Prostate gland (tissue), 2 donors: ENCODE data around the gene ANXA2. TPM values are rescaled to one million over a fixed set of nuclear protein-coding genes. Genes with fewer than 3 reads are reported as not detected.
"Not testable (repeated sequence)": the region's sequence is repeated elsewhere in the genome, so short reads cannot be mapped to it uniquely, and the experiment has no call there.

ENCODE experiments used
- DNase-seq: peaks from one replicate; pipeline ENCODE4 v3.0.0-alpha.2; 2019; ENCODE audit warnings: low spot score
- H3K27ac ChIP-seq, 2 donors: fragments of 200-600 bp; sonication (generic); 2 replicates each; pipeline ENCODE4 v1.5.1; 2017 to 2019
- H3K27me3 ChIP-seq: fragments of 200-600 bp; sonication (generic); replicated peaks from 2 replicates; pipeline ENCODE4 v1.5.1; 2019; ENCODE audit not compliant: insufficient read depth
- H3K36me3 ChIP-seq, 2 donors: fragments of 200-600 bp; sonication (generic); 1 replicate in 1 of 2; 2 replicates in 1 of 2; pipeline versions ENCODE4 v1.5.1 to v1.8.1; 2017 to 2019
- H3K4me1 ChIP-seq: fragments of 200-600 bp; sonication (generic); replicated peaks from 2 replicates; pipeline ENCODE4 v1.5.1; 2019
- H3K4me3 ChIP-seq, 2 donors: fragments of 200-600 bp; sonication (generic); 2 replicates each; pipeline ENCODE4 v1.5.1; 2017 to 2019
- H3K9me3 ChIP-seq: fragments of 200-600 bp; sonication (generic); 2 replicates; pipeline ENCODE4 v1.5.1; 2017
- POLR2A ChIP-seq: fragments of 450-650 bp; IDR thresholded peaks from one replicate; pipeline ENCODE4 v1.6.1; 2016; ENCODE audit warnings: antibody characterized with exemption, mild to moderate bottlenecking
- POLR2AphosphoS5 ChIP-seq: sonication (generic); formaldehyde crosslinking; IDR thresholded peaks from one replicate; pipeline ENCODE4 v1.6.1; 2017; ENCODE audit warnings: antibody characterized with exemption
- WGBS: methylation state at CpG from one replicate; pipeline ENCODE4 v1.1.5; 2018; 5-methylcytosine and 5-hydroxymethylcytosine counted together
- intact Hi-C: fragments of 100-400 bp; cut with DNase I; formaldehyde crosslinking; loops from one replicate; pipeline ENCODE4 v1.14.2; 2022
- total RNA-seq, 2 donors: library from RNA; depleted of rRNA; stranded (reverse); fragments of >200 nt; gene quantifications; one replicate each; pipeline ENCODE4 v1.1.0, GENCODE V29; 2016
- TF ChIP-seq, protein P1 (sequence below), 4 experiments: fragments of 200-600 bp in 2 of 4; fragments of 450-650 bp in 2 of 4; sonication (generic) in 2 of 4; IDR thresholded peaks; 1 replicate in 3 of 4; 2 replicates in 1 of 4; pipeline ENCODE4 v1.5.1; 2016 to 2019; ENCODE audit warnings: antibody characterized with exemption in 4 of 4, mild to moderate bottlenecking in 2 of 4, moderate library complexity in 2 of 4

Gene ANXA2
- total RNA-seq, 2 donors from 2014 or later, result 404 to 595 TPM

GRCh38 chr15:60405399-60405798 lies 7.6 kb upstream of the ANXA2 start:
- Histone ChIP-seq H3K27me3 (no peaks in the 10 kb centered on the region), H3K4me3 (no peak overlapping the region), H3K4me1 (no peaks in the 10 kb centered on the region), H3K36me3 (no peaks in the 10 kb centered on the region), H3K9me3 (no peaks in the 10 kb centered on the region), H3K27ac (no peak overlapping the region)
- whole genome bisulfite sequencing, result 30% methylated on average over 2 of the region's 2 CpGs
- DNase-seq, result no peak
- intact Hi-C loops, result no loop called here
- TF ChIP-seq POLR2AphosphoS5 (no peak), POLR2A (no peak)
- TF ChIP-seq, protein P1, sequence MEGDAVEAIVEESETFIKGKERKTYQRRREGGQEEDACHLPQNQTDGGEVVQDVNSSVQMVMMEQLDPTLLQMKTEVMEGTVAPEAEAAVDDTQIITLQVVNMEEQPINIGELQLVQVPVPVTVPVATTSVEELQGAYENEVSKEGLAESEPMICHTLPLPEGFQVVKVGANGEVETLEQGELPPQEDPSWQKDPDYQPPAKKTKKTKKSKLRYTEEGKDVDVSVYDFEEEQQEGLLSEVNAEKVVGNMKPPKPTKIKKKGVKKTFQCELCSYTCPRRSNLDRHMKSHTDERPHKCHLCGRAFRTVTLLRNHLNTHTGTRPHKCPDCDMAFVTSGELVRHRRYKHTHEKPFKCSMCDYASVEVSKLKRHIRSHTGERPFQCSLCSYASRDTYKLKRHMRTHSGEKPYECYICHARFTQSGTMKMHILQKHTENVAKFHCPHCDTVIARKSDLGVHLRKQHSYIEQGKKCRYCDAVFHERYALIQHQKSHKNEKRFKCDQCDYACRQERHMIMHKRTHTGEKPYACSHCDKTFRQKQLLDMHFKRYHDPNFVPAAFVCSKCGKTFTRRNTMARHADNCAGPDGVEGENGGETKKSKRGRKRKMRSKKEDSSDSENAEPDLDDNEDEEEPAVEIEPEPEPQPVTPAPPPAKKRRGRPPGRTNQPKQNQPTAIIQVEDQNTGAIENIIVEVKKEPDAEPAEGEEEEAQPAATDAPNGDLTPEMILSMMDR (IDR thresholded peaks at IDR 0.05), result no peak

DNA sequence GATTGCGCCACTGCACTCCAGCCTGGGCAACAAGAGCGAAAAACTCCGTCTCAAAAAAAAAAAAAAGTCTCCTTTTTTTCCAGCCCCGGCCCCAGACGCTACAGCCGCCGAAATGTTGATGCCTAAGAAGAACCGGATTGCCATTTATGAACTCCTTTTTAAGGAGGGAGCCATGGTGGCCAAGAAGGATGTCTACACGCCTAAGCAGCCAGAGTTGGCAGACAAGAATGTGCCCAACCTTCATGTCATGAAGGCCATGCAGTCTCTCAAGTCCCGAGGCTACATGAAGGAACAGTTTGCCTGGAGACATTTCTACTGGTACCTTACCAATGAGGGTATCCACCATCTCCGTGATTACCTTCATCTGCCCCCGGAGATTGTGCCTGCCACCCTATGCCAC lies 6.6 kb upstream of the ANXA2 start:
- WGBS, result 98% methylated on average over 12 of the region's 12 CpGs
- H3K9me3 ChIP-seq, H3K4me3 ChIP-seq, H3K27ac ChIP-seq, DNase-seq, H3K27me3 ChIP-seq, H3K4me1 ChIP-seq, H3K36me3 ChIP-seq, intact Hi-C loops: not testable (repeated sequence)

- H3K27me3 ChIP-seq, result no peaks in the 10 kb centered on the region
- 32% methylated on average over 3 of the region's 3 CpGs for WGBS
- DNase-seq, result no peak
These were observed 3.2 kb upstream of the ANXA2 start for GRCh38 chr15:60400944-60401343.

GRCh38 chr15:60399931-60400330 lies 2.1 kb upstream of the ANXA2 start:
- WGBS, result 29% methylated on average over 1 of the region's 1 CpG
- intact Hi-C loops, result loop anchor here (5.0 kb wide), 1 partner anchor 38 kb away; no protein-coding TSS in a partner anchor
- Histone ChIP-seq H3K36me3 (no peaks in the 10 kb centered on the region), H3K27ac (peak overlapping the region; percentile 38 to 97), H3K9me3 (no peaks in the 10 kb centered on the region), H3K27me3 (no peaks in the 10 kb centered on the region), H3K4me3 (no peak overlapping the region), H3K4me1 (peaks cover 10% of the 10 kb centered on the region)
- TF ChIP-seq POLR2AphosphoS5 (no peak), POLR2A (no peak)
- TF ChIP-seq, protein P1 (IDR thresholded peaks at IDR 0.05), result no peak
- DNase-seq, result no peak

More at GRCh38 chr15:60400944-60401343, 3.2 kb upstream of the ANXA2 start:
- Histone ChIP-seq H3K36me3 (no peaks in the 10 kb centered on the region), H3K9me3 (no peaks in the 10 kb centered on the region), H3K27ac (no peak overlapping the region), H3K4me1 (peaks cover 4% of the 10 kb centered on the region), H3K4me3 (no peak overlapping the region)
- intact Hi-C loops, result no loop called here
- TF ChIP-seq POLR2AphosphoS5, result no peak
- TF ChIP-seq, protein P1 (IDR thresholded peaks at IDR 0.05), result no peak
- no peak for TF ChIP-seq POLR2A

GRCh38 chr15:60399246-60399915 lies 1.6 kb upstream of the ANXA2 start:
- intact Hi-C loops, result loop anchor here (5.0 kb wide), 1 partner anchor 37 kb away; no protein-coding TSS in a partner anchor
- Histone ChIP-seq H3K4me3 (no peak overlapping the region), H3K27ac (peak overlapping the region; percentile 38 to 97), H3K9me3 (no peaks in the 10 kb centered on the region), H3K4me1 (peaks cover 15% of the 10 kb centered on the region), H3K27me3 (no peaks in the 10 kb centered on the region), H3K36me3 (no peaks in the 10 kb centered on the region)
- DNase-seq, result no peak
- TF ChIP-seq POLR2A (no peak), POLR2AphosphoS5 (no peak)
- TF ChIP-seq, protein P1 (IDR thresholded peaks at IDR 0.05), result no peak
- 26% methylated on average over 21 of the region's 21 CpGs for WGBS
